Astrocyte of the spinal cord (primary cell): ENCODE results near the gene NME8.

Experiments
- DNase-seq: peaks from one replicate; pipeline ENCODE4 v3.0.0; 2011; ENCODE audit warnings: low read depth, low spot score
- H3K4me3 ChIP-seq: 2 replicates; pipeline ENCODE4 v1.5.1; 2011; ENCODE audit warnings: low read depth, mild to moderate bottlenecking, low read length, moderate library complexity
- in situ Hi-C: cut with HindIII; loops from 2 replicates; pipeline ENCODE4 v1.10.0; 2017; ENCODE audit warnings: low sequenced_read_pairs
- TF ChIP-seq, protein P1 (sequence below): IDR thresholded peaks from 2 replicates; pipeline ENCODE4 v1.5.1; 2012; ENCODE audit warnings: low read depth, mild to moderate bottlenecking, low read length, inconsistent platforms

Gene NME8

GRCh38 chr7:37817996-37818720 is 30.2 kb upstream of the NME8 start:
- TF ChIP-seq, protein P1, sequence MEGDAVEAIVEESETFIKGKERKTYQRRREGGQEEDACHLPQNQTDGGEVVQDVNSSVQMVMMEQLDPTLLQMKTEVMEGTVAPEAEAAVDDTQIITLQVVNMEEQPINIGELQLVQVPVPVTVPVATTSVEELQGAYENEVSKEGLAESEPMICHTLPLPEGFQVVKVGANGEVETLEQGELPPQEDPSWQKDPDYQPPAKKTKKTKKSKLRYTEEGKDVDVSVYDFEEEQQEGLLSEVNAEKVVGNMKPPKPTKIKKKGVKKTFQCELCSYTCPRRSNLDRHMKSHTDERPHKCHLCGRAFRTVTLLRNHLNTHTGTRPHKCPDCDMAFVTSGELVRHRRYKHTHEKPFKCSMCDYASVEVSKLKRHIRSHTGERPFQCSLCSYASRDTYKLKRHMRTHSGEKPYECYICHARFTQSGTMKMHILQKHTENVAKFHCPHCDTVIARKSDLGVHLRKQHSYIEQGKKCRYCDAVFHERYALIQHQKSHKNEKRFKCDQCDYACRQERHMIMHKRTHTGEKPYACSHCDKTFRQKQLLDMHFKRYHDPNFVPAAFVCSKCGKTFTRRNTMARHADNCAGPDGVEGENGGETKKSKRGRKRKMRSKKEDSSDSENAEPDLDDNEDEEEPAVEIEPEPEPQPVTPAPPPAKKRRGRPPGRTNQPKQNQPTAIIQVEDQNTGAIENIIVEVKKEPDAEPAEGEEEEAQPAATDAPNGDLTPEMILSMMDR, result no peak
- in situ Hi-C loops, result no loop called here
- no peak overlapping the region for H3K4me3 ChIP-seq
- DNase-seq, result no peak

DNA sequence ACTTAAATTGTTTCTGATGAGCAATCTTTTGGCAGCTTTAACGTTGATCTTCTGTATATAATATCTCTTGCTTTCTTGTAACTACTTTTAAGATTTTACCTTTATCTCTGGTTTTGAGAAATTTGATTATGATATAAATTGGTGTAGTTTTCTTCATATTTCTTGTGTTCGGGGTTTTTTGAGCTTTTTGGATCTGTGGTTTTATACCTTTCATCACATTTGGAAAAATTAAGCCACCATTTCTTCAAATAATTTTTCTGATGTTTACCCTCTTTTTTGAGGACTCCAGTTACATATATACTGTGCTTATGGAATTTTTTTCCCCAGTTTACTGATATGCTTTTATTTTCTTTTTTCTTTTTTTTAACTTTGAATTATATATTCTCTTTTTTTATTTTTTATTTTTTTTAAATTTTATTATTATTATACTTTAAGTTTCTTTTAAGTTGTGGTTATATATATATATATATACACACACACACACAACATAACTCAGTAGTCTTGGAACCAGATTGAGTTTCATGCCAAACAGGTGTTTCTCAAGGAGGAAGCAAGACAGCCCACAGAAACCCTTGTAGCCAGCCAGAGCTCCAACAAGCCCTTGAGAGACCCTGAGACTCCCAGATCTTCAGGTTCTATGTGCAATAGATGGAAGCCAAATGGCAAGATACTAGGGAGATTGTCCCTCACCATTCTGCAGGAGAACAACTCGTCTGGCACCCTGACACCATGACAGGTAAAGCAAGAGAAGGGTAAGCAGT is 27.5 kb upstream of the NME8 start:
- TF ChIP-seq, protein P1, result no peak
- in situ Hi-C loops, result no loop called here
- no peak for DNase-seq
- no peak overlapping the region for H3K4me3 ChIP-seq

DNA sequence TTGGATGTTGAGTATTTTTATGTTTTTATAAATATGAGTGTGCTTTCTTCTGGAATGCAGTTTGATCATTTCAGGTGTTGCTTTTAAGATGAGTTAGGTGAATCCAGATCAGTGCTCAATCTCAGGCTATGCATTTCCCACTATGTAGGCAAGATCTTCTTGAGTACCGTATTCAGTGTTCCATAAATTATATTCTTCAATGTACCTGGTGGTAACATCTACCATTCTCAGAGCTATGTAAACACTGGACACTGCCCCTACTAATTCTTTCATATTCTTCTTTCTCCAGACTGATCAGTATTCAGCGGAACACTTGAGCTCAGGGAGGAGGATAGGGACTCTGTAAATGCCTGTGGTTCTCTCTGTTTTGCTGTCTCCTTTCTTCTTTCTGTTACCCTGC is 25.5 kb upstream of the NME8 start:
- DNase-seq, result no peak
- in situ Hi-C loops, result no loop called here
- no peak overlapping the region for H3K4me3 ChIP-seq
- TF ChIP-seq, protein P1, result no peak

GRCh38 chr7:37823557-37823956 is 24.8 kb upstream of the NME8 start:
- TF ChIP-seq, protein P1, result no peak
- no peak for DNase-seq
- H3K4me3 ChIP-seq, result no peak overlapping the region
- in situ Hi-C loops, result no loop called here

- H3K4me3 ChIP-seq, result no peak overlapping the region
- TF ChIP-seq, protein P1, result no peak
- in situ Hi-C loops, result no loop called here
- no peak for DNase-seq
These were observed 23.4 kb upstream of the NME8 start for GRCh38 chr7:37825038-37825437.

GRCh38 chr7:37826825-37827224 is 21.6 kb upstream of the NME8 start:
- no peak overlapping the region for H3K4me3 ChIP-seq
- no peak for DNase-seq
- in situ Hi-C loops, result no loop called here
- TF ChIP-seq, protein P1, result no peak
